ENCODE measurements around the gene GRPEL1. TPM values are rescaled to one million over a fixed set of nuclear protein-coding genes. Genes with fewer than 3 reads are reported as not detected.

Gene GRPEL1
- total and polyA plus RNA-seq, 4 donors: 9.8 to 98.1 (median 40.2) TPM

DNA sequence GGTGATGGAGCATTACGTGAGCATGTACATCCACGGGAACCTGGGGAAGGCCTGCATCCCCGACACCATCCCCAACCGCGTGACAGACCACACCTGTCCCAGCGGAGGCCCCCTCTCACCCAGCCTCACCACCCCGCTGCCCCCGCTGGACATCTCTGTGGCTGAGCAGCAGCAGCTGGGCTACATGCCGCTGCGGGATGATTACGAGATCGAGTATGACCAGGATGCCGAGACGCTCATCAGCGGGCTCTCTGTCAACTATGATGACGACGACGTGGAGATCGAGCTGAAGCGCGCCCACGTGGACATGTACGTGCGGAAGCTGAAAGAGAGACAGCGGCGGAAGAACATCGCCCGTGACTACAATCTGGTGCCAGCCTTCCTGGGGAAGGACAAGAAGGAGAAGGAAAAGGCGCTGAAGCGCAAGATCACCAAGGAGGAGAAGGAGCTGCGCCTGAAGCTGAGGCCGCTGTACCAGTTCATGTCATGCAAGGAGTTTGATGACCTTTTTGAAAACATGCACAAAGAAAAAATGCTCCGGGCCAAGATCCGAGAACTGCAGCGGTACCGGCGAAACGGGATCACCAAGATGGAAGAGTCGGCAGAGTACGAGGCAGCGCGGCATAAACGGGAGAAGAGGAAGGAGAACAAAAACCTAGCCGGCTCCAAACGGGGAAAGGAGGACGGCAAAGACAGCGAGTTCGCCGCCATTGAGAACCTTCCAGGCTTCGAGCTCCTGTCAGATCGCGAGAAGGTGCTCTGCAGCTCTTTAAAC lies 13.6 kb downstream of the GRPEL1 start:
- Histone ChIP-seq H3K4me1 (ENCODE audit: control insufficient read depth in 4 of 4, insufficient read depth in 4 of 4, low read length in 3 of 4) (peaks cover 13 to 29% (median 23%) of the 10 kb centered on the region in 4 donors), H3K4me3 (ENCODE audit: low read depth in 1 of 3, low read length in 3 of 3) (no peak overlapping the region), H3K27me3 (ENCODE audit: control insufficient read depth in 4 of 4, insufficient read depth in 4 of 4, low read length in 3 of 4) (no peaks in the 10 kb centered on the region), H3K27ac (ENCODE audit: low read depth in 1 of 2, low read length in 2 of 2) (no peak overlapping the region), H3K9me3 (ENCODE audit: control insufficient read depth in 4 of 4, low read length in 3 of 4) (no peaks in the 10 kb centered on the region), H3K9ac (ENCODE audit: low read depth in 1 of 2, low read length in 2 of 2) (no peak overlapping the region), H3K36me3 (ENCODE audit: control insufficient read depth in 4 of 4, insufficient read depth in 3 of 4, low read depth in 1 of 4, low read length in 3 of 4) (peaks cover 5 to 28% (median 21%) of the 10 kb centered on the region in 4 donors)
- 96% methylated on average over 52 of the region's 52 CpGs for WGBS
- no peak for DNase-seq (ENCODE audit: low spot score)
- TF ChIP-seq, protein P1, sequence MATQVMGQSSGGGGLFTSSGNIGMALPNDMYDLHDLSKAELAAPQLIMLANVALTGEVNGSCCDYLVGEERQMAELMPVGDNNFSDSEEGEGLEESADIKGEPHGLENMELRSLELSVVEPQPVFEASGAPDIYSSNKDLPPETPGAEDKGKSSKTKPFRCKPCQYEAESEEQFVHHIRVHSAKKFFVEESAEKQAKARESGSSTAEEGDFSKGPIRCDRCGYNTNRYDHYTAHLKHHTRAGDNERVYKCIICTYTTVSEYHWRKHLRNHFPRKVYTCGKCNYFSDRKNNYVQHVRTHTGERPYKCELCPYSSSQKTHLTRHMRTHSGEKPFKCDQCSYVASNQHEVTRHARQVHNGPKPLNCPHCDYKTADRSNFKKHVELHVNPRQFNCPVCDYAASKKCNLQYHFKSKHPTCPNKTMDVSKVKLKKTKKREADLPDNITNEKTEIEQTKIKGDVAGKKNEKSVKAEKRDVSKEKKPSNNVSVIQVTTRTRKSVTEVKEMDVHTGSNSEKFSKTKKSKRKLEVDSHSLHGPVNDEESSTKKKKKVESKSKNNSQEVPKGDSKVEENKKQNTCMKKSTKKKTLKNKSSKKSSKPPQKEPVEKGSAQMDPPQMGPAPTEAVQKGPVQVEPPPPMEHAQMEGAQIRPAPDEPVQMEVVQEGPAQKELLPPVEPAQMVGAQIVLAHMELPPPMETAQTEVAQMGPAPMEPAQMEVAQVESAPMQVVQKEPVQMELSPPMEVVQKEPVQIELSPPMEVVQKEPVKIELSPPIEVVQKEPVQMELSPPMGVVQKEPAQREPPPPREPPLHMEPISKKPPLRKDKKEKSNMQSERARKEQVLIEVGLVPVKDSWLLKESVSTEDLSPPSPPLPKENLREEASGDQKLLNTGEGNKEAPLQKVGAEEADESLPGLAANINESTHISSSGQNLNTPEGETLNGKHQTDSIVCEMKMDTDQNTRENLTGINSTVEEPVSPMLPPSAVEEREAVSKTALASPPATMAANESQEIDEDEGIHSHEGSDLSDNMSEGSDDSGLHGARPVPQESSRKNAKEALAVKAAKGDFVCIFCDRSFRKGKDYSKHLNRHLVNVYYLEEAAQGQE (IDR thresholded peaks at IDR 0.05): no peak
- no peak for TF ChIP-seq RAD21 (IDR thresholded peaks at IDR 0.05)
- TF ChIP-seq NR2F2 (IDR thresholded peaks at IDR 0.05): no peak
- no peak for TF ChIP-seq SP1 (IDR thresholded peaks at IDR 0.05)
- TF ChIP-seq HNF4G (IDR thresholded peaks at IDR 0.05): no peak
- no peak for TF ChIP-seq RXRA (IDR thresholded peaks at IDR 0.05)
- TF ChIP-seq, protein P2, sequence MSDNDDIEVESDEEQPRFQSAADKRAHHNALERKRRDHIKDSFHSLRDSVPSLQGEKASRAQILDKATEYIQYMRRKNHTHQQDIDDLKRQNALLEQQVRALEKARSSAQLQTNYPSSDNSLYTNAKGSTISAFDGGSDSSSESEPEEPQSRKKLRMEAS (IDR thresholded peaks at IDR 0.05): no peak
- TF ChIP-seq ZBTB33 (IDR thresholded peaks at IDR 0.05): no peak
- no peak for TF ChIP-seq GABPA (IDR thresholded peaks at IDR 0.05 in 1 of 2, conservative IDR thresholded peaks at IDR 0.05 in 1 of 2)
- TF ChIP-seq HNF4A (conservative IDR thresholded peaks at IDR 0.05): no peak
- TF ChIP-seq EGR1 (IDR thresholded peaks at IDR 0.05; ENCODE audit: low read depth in 2 of 2): no peak

GRCh38 chr4:7052923-7053715 lies 14.7 kb downstream of the GRPEL1 start:
- Histone ChIP-seq H3K9ac (ENCODE audit: low read depth in 1 of 2, low read length in 2 of 2) (no peak overlapping the region), H3K27ac (ENCODE audit: low read depth in 1 of 2, low read length in 2 of 2) (no peak overlapping the region), H3K36me3 (ENCODE audit: control insufficient read depth in 4 of 4, insufficient read depth in 3 of 4, low read depth in 1 of 4, low read length in 3 of 4) (peaks cover 5 to 25% (median 13%) of the 10 kb centered on the region in 4 donors), H3K27me3 (ENCODE audit: control insufficient read depth in 4 of 4, insufficient read depth in 4 of 4, low read length in 3 of 4) (no peaks in the 10 kb centered on the region), H3K4me1 (ENCODE audit: control insufficient read depth in 4 of 4, insufficient read depth in 4 of 4, low read length in 3 of 4) (peaks cover 13 to 32% (median 22%) of the 10 kb centered on the region in 4 donors), H3K4me3 (ENCODE audit: low read depth in 1 of 3, low read length in 3 of 3) (no peak overlapping the region), H3K9me3 (ENCODE audit: control insufficient read depth in 4 of 4, low read length in 3 of 4) (no peaks in the 10 kb centered on the region)
- 84% methylated on average over 20 of the region's 20 CpGs for WGBS
- TF ChIP-seq JUND (IDR thresholded peaks at IDR 0.05) (no peak), EGR1 (IDR thresholded peaks at IDR 0.05; ENCODE audit: low read depth in 2 of 2) (no peak), NR2F2 (IDR thresholded peaks at IDR 0.05) (no peak), HNF4G (IDR thresholded peaks at IDR 0.05) (no peak), RAD21 (IDR thresholded peaks at IDR 0.05) (no peak), SP1 (IDR thresholded peaks at IDR 0.05) (no peak), ATF3 (IDR thresholded peaks at IDR 0.05) (no peak), YY1 (IDR thresholded peaks at IDR 0.05) (no peak)
- TF ChIP-seq, protein P2 (IDR thresholded peaks at IDR 0.05): no peak
- peak; percentile 81 for DNase-seq (ENCODE audit: low spot score)
